GM23338 (cell line): ENCODE data around the gene RPS6KA1. TPM values are rescaled to one million over a fixed set of nuclear protein-coding genes. Genes with fewer than 3 reads are reported as not detected.

Experiments
- ATAC-seq: fragments of 200-7000 bp; cut with Tn5 transposase; 3 replicates; pipeline ENCODE4 v1.9.1; 2020
- DNase-seq: peaks from one replicate; pipeline ENCODE4 v3.0.0-alpha.2; 2015; ENCODE audit warnings: low spot score
- H2AFZ ChIP-seq: fragments of 200-600 bp; sonication (generic); 2 replicates; pipeline ENCODE4 v1.8.0; 2016; ENCODE audit warnings: antibody characterized with exemption, mild to moderate bottlenecking, moderate library complexity
- H3F3A ChIP-seq: fragments of 200-600 bp; sonication (generic); replicated peaks from 2 replicates; pipeline ENCODE4 v1.8.0; 2017; ENCODE audit warnings: antibody characterized with exemption, mixed run types, low read depth
- H3K27ac ChIP-seq: fragments of 200-600 bp; sonication (generic); 2 replicates; pipeline ENCODE4 v1.6.1; 2016; ENCODE audit warnings: low read depth
- H3K27me3 ChIP-seq: fragments of 200-600 bp; sonication (generic); 2 replicates; pipeline ENCODE4 v1.8.0; 2016; ENCODE audit warnings: mild to moderate bottlenecking, mixed run types, moderate library complexity; ENCODE audit not compliant: insufficient read depth
- H3K36me3 ChIP-seq: fragments of 200-600 bp; sonication (generic); 2 replicates; pipeline ENCODE4 v1.8.0; 2016; ENCODE audit warnings: mild to moderate bottlenecking; ENCODE audit not compliant: insufficient read depth
- H3K4me1 ChIP-seq: fragments of 200-600 bp; sonication (generic); 2 replicates; pipeline ENCODE4 v1.8.0; 2016; ENCODE audit warnings: mild to moderate bottlenecking, moderate library complexity; ENCODE audit not compliant: insufficient read depth
- H3K4me2 ChIP-seq: fragments of 200-600 bp; sonication (generic); 2 replicates; pipeline ENCODE4 v1.7.1; 2017; ENCODE audit warnings: mixed run types
- H3K4me3 ChIP-seq: fragments of 200-600 bp; sonication (generic); 2 replicates; pipeline ENCODE4 v1.6.1; 2016; ENCODE audit warnings: mixed run types
- H3K79me2 ChIP-seq: fragments of 200-600 bp; sonication (generic); replicated peaks from 2 replicates; pipeline ENCODE4 v1.8.0; 2017; ENCODE audit warnings: mild to moderate bottlenecking; ENCODE audit not compliant: insufficient read depth
- H3K9me2 ChIP-seq: fragments of 200-600 bp; sonication (generic); 2 replicates; pipeline ENCODE4 v1.8.0; 2017; ENCODE audit not compliant: insufficient read depth
- H4K20me1 ChIP-seq: fragments of 200-600 bp; sonication (generic); replicated peaks from 2 replicates; pipeline ENCODE4 v1.8.0; 2017; ENCODE audit warnings: mild to moderate bottlenecking; ENCODE audit not compliant: insufficient read depth
- H3K27ac Mint-ChIP-seq: 2 replicates; pipeline ENCODE4 v1.8.0; 2020; ENCODE audit warnings: inconsistent platforms, mild to moderate bottlenecking, moderate library complexity, mixed read lengths
- H3K27me3 Mint-ChIP-seq: 3 replicates; pipeline ENCODE4 v1.8.0; 2022; ENCODE audit warnings: low read depth, mild to moderate bottlenecking, moderate library complexity, mixed read lengths, inconsistent platforms; ENCODE audit not compliant: insufficient read depth, poor library complexity
- H3K36me3 Mint-ChIP-seq: 3 replicates; pipeline ENCODE4 v1.8.0; 2021; ENCODE audit warnings: low read depth, mild to moderate bottlenecking, inconsistent platforms, moderate library complexity, mixed read lengths
- H3K4me1 Mint-ChIP-seq: 3 replicates; pipeline ENCODE4 v1.8.0; 2020; ENCODE audit warnings: mild to moderate bottlenecking, inconsistent platforms, mixed read lengths
- H3K4me3 Mint-ChIP-seq: 3 replicates; pipeline ENCODE4 v1.8.0; 2021; ENCODE audit warnings: moderate library complexity, mild to moderate bottlenecking, inconsistent platforms, mixed read lengths
- H3K9me3 Mint-ChIP-seq: 3 replicates; pipeline ENCODE4 v1.8.0; 2020; ENCODE audit warnings: moderate library complexity, mild to moderate bottlenecking, inconsistent platforms, mixed read lengths
- CREB1 ChIP-seq: fragments of 250-450 bp; sonication (Bioruptor Pico); IDR thresholded peaks from 2 replicates; pipeline ENCODE4 v1.5.0; 2020; ENCODE audit warnings: low read depth, mild to moderate bottlenecking, moderate library complexity
- CTCF ChIP-seq, 2 experiments: fragments of 200-600 bp in 1 of 2; sonication (generic) in 1 of 2; conservative IDR thresholded peaks; 2 replicates each; pipeline versions ENCODE4 v1.5.1 to v1.6.1; 2016 to 2017; ENCODE audit warnings: antibody characterized with exemption in 2 of 2, low read depth in 2 of 2, mild to moderate bottlenecking in 2 of 2, moderate library complexity in 1 of 2
- ETS1 ChIP-seq: IDR thresholded peaks from 2 replicates; pipeline ENCODE4 v1.6.1; 2016; ENCODE audit warnings: antibody characterized with exemption
- EZH2 ChIP-seq: fragments of 200-600 bp; sonication (generic); IDR thresholded peaks from one replicate; pipeline ENCODE4 v1.8.0; 2017; ENCODE audit warnings: antibody characterized with exemption, mild to moderate bottlenecking, low read depth; ENCODE audit not compliant: unreplicated experiment
- EZH2phosphoT487 ChIP-seq: fragments of 200-600 bp; sonication (generic); IDR thresholded peaks from one replicate; pipeline ENCODE4 v1.8.1; 2018; ENCODE audit warnings: antibody characterized with exemption; ENCODE audit not compliant: unreplicated experiment
- JUNB ChIP-seq: IDR thresholded peaks from one replicate; pipeline ENCODE4 v1.6.1; 2016; ENCODE audit warnings: antibody characterized with exemption; ENCODE audit not compliant: unreplicated experiment
- NANOG ChIP-seq: IDR thresholded peaks from 2 replicates; pipeline ENCODE4 v1.6.1; 2016; ENCODE audit warnings: antibody characterized with exemption, borderline replicate concordance
- POLR2AphosphoS5 ChIP-seq: IDR thresholded peaks from 2 replicates; pipeline ENCODE4 v1.6.1; 2016; ENCODE audit warnings: antibody characterized with exemption, low read depth
- REST ChIP-seq: IDR thresholded peaks from one replicate; pipeline ENCODE4 v1.6.1; 2018; ENCODE audit warnings: antibody characterized with exemption; ENCODE audit not compliant: unreplicated experiment
- STAT1 ChIP-seq: IDR thresholded peaks from one replicate; pipeline ENCODE4 v1.6.1; 2016; ENCODE audit warnings: antibody characterized with exemption; ENCODE audit not compliant: unreplicated experiment
- ZNF114 ChIP-seq: fragments of 250-450 bp; sonication (Bioruptor Pico); IDR thresholded peaks from 2 replicates; pipeline ENCODE4 v1.5.0; 2020; ENCODE audit warnings: mild to moderate bottlenecking, moderate library complexity
- ZNF331 ChIP-seq: fragments of 250-450 bp; sonication (Bioruptor Pico); IDR thresholded peaks from 2 replicates; pipeline ENCODE4 v1.5.0; 2020; ENCODE audit warnings: low read depth, mild to moderate bottlenecking, moderate library complexity
- polyA plus RNA-seq: library from polyadenylated mRNA; unstranded; fragments of >200 nt; fragmentation: Nextera tagmentation; extraction: Ambion mirVana; gene quantifications from 2 replicates; pipeline ENCODE4 v1.2.1, GENCODE V29; 2016
- total RNA-seq: library from RNA; depleted of rRNA; stranded (reverse); fragments of >200 nt; shearing (Covaris generic); gene quantifications from 2 replicates; pipeline ENCODE4 v1.2.3, GENCODE V29; 2014

Gene RPS6KA1
- total and polyA plus RNA-seq, 2 experiments from 2014 or later: 28.3 to 68.6 TPM

- no peaks in the 10 kb centered on the region for H3K36me3 Mint-ChIP-seq
- no peak overlapping the region for H3K27ac ChIP-seq
- H2AFZ ChIP-seq: no peak overlapping the region
- peaks cover 13% of the 10 kb centered on the region for H3K27me3 Mint-ChIP-seq
- H3K4me1 ChIP-seq: peaks cover 27% of the 10 kb centered on the region
- no peak for ATAC-seq
- no peaks in the 10 kb centered on the region for H3K9me2 ChIP-seq
- H3F3A ChIP-seq: no peaks in the 10 kb centered on the region
- H3K4me2 ChIP-seq: no peak overlapping the region
- H3K4me3 ChIP-seq: no peak overlapping the region
- DNase-seq: no peak
- H4K20me1 ChIP-seq: no peaks in the 10 kb centered on the region
- no peak overlapping the region for H3K4me3 Mint-ChIP-seq
- no peaks in the 10 kb centered on the region for H3K9me3 Mint-ChIP-seq
- H3K36me3 ChIP-seq: no peaks in the 10 kb centered on the region
- no peak overlapping the region for H3K27ac Mint-ChIP-seq
- TF ChIP-seq REST (no peak), ZNF114 (CRISPR knock-in tag) (no peak), NANOG (no peak), ETS1 (no peak), EZH2 (no peak)
- H3K79me2 ChIP-seq: no peaks in the 10 kb centered on the region
- peaks cover 51% of the 10 kb centered on the region for H3K27me3 ChIP-seq
- H3K4me1 Mint-ChIP-seq: peaks cover 45% of the 10 kb centered on the region
Measured at GRCh38 chr1:26614655-26615411, 85.3 kb downstream of the RPS6KA1 start.

- Mint-ChIP-seq H3K36me3 (no peaks in the 10 kb centered on the region), H3K9me3 (no peaks in the 10 kb centered on the region; the same call in 2 of the 3 replicates), H3K27me3 (peaks cover 21% of the 10 kb centered on the region), H3K4me3 (no peak overlapping the region), H3K4me1 (peaks cover 39% of the 10 kb centered on the region), H3K27ac (no peak overlapping the region)
- no peak for ATAC-seq
- DNase-seq: no peak
- Histone ChIP-seq H3K27me3 (peaks cover 55% of the 10 kb centered on the region), H2AFZ (no peak overlapping the region), H3K9me2 (no peaks in the 10 kb centered on the region), H3K27ac (no peak overlapping the region), H4K20me1 (no peaks in the 10 kb centered on the region), H3F3A (peaks cover 4% of the 10 kb centered on the region), H3K4me3 (no peak overlapping the region), H3K36me3 (no peaks in the 10 kb centered on the region), H3K4me2 (no peak overlapping the region), H3K79me2 (no peaks in the 10 kb centered on the region), H3K4me1 (peaks cover 24% of the 10 kb centered on the region)
- TF ChIP-seq JUNB (no peak), POLR2AphosphoS5 (no peak), STAT1 (no peak), ZNF114 (CRISPR knock-in tag) (no peak), REST (no peak), ZNF331 (CRISPR knock-in tag) (no peak), ETS1 (no peak), EZH2 (no peak), CREB1 (CRISPR knock-in tag) (no peak), CTCF (conservative IDR thresholded peaks at IDR 0.05; ENCODE audit: low read depth in 2 of 2) (no peak), EZH2phosphoT487 (no peak), NANOG (no peak)
Measured at GRCh38 chr1:26616881-26617280, 87.3 kb downstream of the RPS6KA1 start.
